Omental fat pad (tissue), 4 donors: ENCODE measurements around the gene TMEM88. TPM values are rescaled to one million over a fixed set of nuclear protein-coding genes. Genes with fewer than 3 reads are reported as not detected.

Experiments
- ATAC-seq: fragments of 150-250 bp; one replicate; pipeline ENCODE4 v1.9.1; 2016; ENCODE audit warnings: mild to moderate bottlenecking, moderate library complexity; ENCODE audit not compliant: low FRiP score
- DNase-seq: peaks from one replicate; pipeline ENCODE4 v3.0.0-alpha.2; 2019; ENCODE audit warnings: low spot score
- total RNA-seq, 4 donors: library from RNA; depleted of rRNA; stranded (reverse); fragments of >200 nt; gene quantifications; one replicate each; pipeline ENCODE4 v1.1.0, GENCODE V29; 2016
- TF ChIP-seq, protein P1 (sequence below), 3 donors: fragments of 450-650 bp; IDR thresholded peaks; one replicate each; pipeline ENCODE4 v1.5.1; 2016 to 2017; ENCODE audit warnings: antibody characterized with exemption in 3 of 3, mild to moderate bottlenecking in 3 of 3, moderate library complexity in 2 of 3

The TMEM88 gene
- total RNA-seq, 4 donors from 2014 or later, result 20.2 to 99.9 (median 24.6) TPM

DNA sequence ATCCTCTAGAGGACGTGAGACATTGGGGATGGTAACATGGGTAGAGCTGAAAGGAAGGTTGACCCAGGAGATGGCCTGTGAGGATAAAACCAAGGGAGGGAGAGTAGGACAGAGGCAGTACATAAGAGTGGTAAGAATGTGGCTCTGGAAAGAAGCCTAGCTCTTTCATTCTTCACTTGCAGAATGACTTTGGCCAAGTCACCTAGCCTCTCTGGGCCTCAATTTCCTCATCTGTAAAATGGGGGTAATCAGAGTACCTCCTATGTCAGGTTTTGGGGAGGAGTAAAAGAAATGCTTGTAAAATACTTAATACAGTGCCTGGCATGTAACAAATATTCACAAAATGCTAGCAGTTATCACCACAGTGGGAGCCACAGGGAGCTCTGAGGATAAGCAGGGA, 14.0 kb upstream of the TMEM88 start:
- DNase-seq, result no peak
- TF ChIP-seq, protein P1, sequence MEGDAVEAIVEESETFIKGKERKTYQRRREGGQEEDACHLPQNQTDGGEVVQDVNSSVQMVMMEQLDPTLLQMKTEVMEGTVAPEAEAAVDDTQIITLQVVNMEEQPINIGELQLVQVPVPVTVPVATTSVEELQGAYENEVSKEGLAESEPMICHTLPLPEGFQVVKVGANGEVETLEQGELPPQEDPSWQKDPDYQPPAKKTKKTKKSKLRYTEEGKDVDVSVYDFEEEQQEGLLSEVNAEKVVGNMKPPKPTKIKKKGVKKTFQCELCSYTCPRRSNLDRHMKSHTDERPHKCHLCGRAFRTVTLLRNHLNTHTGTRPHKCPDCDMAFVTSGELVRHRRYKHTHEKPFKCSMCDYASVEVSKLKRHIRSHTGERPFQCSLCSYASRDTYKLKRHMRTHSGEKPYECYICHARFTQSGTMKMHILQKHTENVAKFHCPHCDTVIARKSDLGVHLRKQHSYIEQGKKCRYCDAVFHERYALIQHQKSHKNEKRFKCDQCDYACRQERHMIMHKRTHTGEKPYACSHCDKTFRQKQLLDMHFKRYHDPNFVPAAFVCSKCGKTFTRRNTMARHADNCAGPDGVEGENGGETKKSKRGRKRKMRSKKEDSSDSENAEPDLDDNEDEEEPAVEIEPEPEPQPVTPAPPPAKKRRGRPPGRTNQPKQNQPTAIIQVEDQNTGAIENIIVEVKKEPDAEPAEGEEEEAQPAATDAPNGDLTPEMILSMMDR (IDR thresholded peaks at IDR 0.05), result no peak
- ATAC-seq, result no peak

DNA sequence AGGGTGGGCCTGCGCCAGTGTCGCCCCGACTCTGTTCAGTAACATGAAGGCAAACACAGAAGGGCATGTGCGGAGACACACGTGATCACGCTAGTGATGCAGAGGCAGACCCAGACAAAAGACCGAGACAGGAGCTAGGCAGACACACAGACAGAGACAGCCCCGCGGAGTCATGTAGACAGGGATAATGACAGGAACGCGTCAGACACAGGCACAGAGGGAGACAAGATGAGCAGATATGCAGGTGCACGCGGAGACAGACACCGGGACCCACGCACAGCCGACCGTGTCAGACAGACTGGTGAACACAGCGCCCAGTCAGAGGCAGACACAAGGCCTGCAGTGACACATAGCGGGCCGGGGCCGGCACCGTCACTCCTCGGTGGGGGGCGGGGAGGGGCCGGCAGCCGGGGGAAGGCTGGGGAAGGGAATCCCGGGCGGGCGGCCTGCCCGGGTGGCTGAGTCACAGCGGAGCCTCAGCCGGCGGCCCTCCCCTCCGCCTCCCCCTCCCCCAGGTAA, 13.4 kb upstream of the TMEM88 start:
- ATAC-seq (peak; percentile 49), DNase-seq (peak; percentile 88)
- TF ChIP-seq, protein P1 (IDR thresholded peaks at IDR 0.05), result no peak

DNA sequence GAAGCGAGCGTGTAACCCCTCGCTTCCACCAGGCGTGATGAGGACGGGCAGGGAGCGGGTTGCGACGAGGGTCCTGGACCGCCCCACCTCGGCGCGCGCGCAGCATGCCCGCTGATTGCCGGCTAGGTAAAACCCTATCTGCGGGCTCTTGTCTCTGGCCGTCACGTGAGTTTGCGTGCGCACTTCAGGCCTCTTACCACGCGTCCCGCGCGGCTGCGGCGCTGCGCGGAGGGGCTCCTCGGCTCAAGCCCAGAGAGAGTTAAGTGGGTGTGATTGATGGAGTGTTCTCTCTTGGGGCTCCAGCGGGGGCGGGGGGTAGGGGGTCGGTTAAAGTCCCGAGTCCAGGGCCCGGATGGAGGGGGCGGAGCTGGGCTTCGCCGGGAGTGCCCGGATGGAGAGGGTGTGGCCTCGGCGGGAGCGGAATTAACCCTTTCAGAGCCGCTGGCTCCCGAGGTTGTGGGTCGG, 12.9 kb upstream of the TMEM88 start:
- ATAC-seq (peak; percentile 55), DNase-seq (peak; percentile 83)
- TF ChIP-seq, protein P1 (IDR thresholded peaks at IDR 0.05), result no peak

DNA sequence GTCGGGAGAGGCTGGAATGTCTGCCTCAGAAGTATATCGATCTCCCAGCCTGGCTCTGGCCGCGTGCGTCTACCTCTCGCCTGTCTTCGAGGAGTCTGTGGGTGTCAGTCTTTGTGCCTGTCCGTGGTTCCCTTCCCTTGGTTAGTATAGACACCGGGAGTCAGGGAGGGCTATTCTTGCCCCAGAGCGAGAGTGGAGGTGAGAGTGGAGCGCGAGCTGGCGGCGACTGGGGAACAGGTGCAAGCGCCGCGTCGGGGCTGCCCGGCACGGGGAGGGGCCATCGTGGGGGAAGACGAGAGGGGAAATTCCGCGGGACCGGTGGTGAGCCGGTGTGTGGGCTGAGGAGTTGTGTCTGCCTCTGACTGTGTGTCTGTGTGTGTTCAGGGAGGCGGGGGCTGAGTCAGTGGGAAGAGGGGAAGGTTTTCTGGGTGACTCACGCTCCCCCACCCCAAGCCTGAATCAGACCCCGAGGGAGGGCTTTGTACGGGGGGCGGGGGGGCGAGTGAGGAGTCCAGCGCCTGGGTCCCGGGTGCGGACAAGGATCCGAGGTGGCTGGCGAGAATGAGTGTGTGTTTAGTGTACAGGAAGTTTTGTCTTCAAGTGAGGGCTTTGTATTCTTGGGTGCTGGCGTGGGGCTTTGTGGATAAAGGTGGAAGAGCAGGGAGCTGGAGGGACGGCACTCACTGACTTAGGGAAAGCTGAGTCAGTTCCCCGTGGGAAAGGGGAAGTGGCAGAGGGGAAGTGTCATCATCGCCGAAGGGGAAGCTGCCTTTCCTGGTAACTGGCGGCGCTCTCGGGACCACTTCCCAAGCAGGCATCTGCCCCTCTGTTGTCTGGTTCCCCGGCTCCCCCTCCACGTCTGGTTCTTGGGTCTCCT, 12.2 kb upstream of the TMEM88 start:
- ATAC-seq (peak; percentile 64), DNase-seq (peak; percentile 91)

DNA sequence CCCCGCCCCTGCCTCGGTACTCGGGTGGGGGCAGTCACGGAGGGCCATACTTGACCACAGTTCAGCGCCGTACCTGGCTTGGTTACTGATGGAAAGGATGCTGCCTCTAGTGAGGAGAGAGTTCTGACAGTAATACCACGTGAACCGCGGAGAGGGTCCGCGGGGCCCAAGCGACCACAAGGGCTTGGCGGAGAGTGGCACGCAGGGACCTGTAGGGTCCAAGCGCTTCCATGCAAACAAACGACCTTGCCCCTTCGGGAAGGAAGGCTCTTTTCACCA, 11.7 kb upstream of the TMEM88 start:
- TF ChIP-seq, protein P1 (IDR thresholded peaks at IDR 0.05), result no peak
- DNase-seq (no peak), ATAC-seq (no peak)

More for the DNA sequence above, 12.2 kb upstream of the TMEM88 start:
- TF ChIP-seq, protein P1 (IDR thresholded peaks at IDR 0.05), result peak in 1 of 3 donors; percentile 11

DNA sequence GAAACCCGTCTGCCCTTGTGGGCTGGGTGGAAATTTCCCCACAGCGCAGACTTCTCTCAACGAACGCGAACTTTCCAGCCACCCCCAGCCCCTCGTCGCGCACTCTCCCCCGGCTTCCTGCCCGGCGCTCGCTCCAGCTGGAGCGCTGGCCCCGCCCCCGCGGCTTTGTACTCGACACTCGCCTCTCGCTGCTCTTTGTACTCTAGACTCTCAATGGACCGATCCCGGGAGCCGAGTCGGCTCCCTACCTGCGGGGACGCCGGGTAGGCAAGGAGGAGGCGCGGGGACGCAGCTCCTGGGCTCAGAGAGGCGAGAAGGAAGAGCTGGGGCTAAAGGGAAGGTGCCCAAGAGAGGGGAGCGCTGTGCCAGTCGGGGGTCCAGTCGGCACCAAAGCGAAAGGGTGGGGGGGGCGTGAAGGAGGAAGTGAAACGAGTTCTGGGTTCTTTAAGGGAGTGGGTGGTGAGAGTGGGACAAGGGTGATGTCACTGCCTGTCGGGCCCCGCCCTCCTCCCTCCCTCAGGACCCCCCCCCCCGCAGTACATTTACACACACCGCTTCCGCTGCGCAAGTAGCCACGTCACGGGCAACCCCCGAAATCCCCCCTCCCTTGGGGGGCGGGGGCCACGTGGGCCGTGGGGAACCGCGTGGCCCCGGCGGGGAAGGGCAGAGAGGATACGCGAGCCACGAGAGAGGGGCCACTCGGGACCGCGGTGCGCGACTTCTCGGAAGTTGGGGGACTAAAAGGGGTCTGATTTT, 11.2 kb upstream of the TMEM88 start:
- peak; percentile 7 for ATAC-seq
- TF ChIP-seq, protein P1 (IDR thresholded peaks at IDR 0.05), result no peak
- DNase-seq, result peak; percentile 80
